Parathyroid adenoma (tissue), 2 donors: Measurements from ENCODE around the gene GSTM5.
"Not testable (repeated sequence)": the region's sequence is repeated elsewhere in the genome, so short reads cannot be mapped to it uniquely, and the experiment has no call there.

Source experiments
- H2AFZ ChIP-seq: fragments of 300-600 bp; sonication (generic); one replicate; pipeline ENCODE4 v1.7.0; 2017; ENCODE audit warnings: antibody characterized with exemption, mild to moderate bottlenecking
- H3K27ac ChIP-seq: fragments of 300-600 bp; sonication (generic); one replicate; pipeline ENCODE4 v1.7.0; 2017
- H3K27me3 ChIP-seq: fragments of 300-600 bp; sonication (generic); one replicate; pipeline ENCODE4 v1.7.0; 2017; ENCODE audit warnings: low read length; ENCODE audit not compliant: control insufficient read depth, insufficient read depth
- H3K36me3 ChIP-seq: fragments of 300-600 bp; sonication (generic); one replicate; pipeline ENCODE4 v1.7.0; 2017; ENCODE audit warnings: low read length; ENCODE audit not compliant: control insufficient read depth, insufficient read depth
- H3K4me1 ChIP-seq: fragments of 300-600 bp; sonication (generic); one replicate; pipeline ENCODE4 v1.7.0; 2017; ENCODE audit warnings: control low read depth
- H3K4me2 ChIP-seq: fragments of 300-600 bp; sonication (generic); one replicate; pipeline ENCODE4 v1.7.0; 2017; ENCODE audit warnings: low read length
- H3K4me3 ChIP-seq: fragments of 300-600 bp; sonication (generic); one replicate; pipeline ENCODE4 v1.7.0; 2017; ENCODE audit warnings: low read depth, low read length
- H3K79me2 ChIP-seq: fragments of 300-600 bp; sonication (generic); one replicate; pipeline ENCODE4 v1.7.0; 2017; ENCODE audit warnings: control low read depth
- H3K9ac ChIP-seq: fragments of 300-600 bp; sonication (generic); one replicate; pipeline ENCODE4 v1.7.0; 2017; ENCODE audit warnings: mild to moderate bottlenecking
- H3K9me3 ChIP-seq: fragments of 300-600 bp; sonication (generic); one replicate; pipeline ENCODE4 v1.7.0; 2017; ENCODE audit warnings: low read length; ENCODE audit not compliant: control insufficient read depth
- CTCF ChIP-seq: fragments of 300-600 bp; sonication (generic); IDR thresholded peaks from one replicate; pipeline ENCODE4 v1.7.0; 2017; ENCODE audit warnings: antibody characterized with exemption, mild to moderate bottlenecking
- donor health status: primary hyperparathyroidism.

The GSTM5 gene

GRCh38 chr1:109687641-109688499 lies 24.2 kb upstream of the GSTM5 start, which contains the start of gene GSTM1:
Gene GSTM1, plus strand, starts transcription at chr1:109687817. Its CDS starts 57 bp downstream, at chr1:109687874.
- no peaks in the 10 kb centered on the region for H3K36me3 ChIP-seq
- H3K4me1 ChIP-seq, result no peaks in the 10 kb centered on the region
- H3K4me3 ChIP-seq, result no peak within 1 kb of the TSS
- no peak for TF ChIP-seq CTCF
- H3K79me2 ChIP-seq, result no peaks in the 10 kb centered on the region
- H3K27ac ChIP-seq, result no peak within 1 kb of the TSS
- no peaks in the 10 kb centered on the region for H3K27me3 ChIP-seq
- no peaks in the 10 kb centered on the region for H3K9me3 ChIP-seq
- H3K4me2 ChIP-seq, result no peak within 1 kb of the TSS
- no peak within 1 kb of the TSS for H2AFZ ChIP-seq
- no peak within 1 kb of the TSS for H3K9ac ChIP-seq

GRCh38 chr1:109689844-109690405 lies 22.1 kb upstream of the GSTM5 start:
- no peak overlapping the region for H3K4me3 ChIP-seq
- no peak for TF ChIP-seq CTCF
- H3K79me2 ChIP-seq, result no peaks in the 10 kb centered on the region
- no peaks in the 10 kb centered on the region for H3K4me1 ChIP-seq
- H3K9ac ChIP-seq, result no peak overlapping the region
- no peaks in the 10 kb centered on the region for H3K36me3 ChIP-seq
- no peaks in the 10 kb centered on the region for H3K27me3 ChIP-seq
- no peaks in the 10 kb centered on the region for H3K9me3 ChIP-seq
- H3K27ac ChIP-seq, result no peak overlapping the region
- H2AFZ ChIP-seq, result no peak overlapping the region
- H3K4me2 ChIP-seq, result no peak overlapping the region

- no peak overlapping the region for H3K9ac ChIP-seq
- H3K27me3 ChIP-seq, result no peaks in the 10 kb centered on the region
- no peak overlapping the region for H3K4me2 ChIP-seq
- H3K9me3 ChIP-seq, result no peaks in the 10 kb centered on the region
- H3K36me3 ChIP-seq, result no peaks in the 10 kb centered on the region
- no peak for TF ChIP-seq CTCF
- H3K27ac ChIP-seq, result no peak overlapping the region
- H3K4me1 ChIP-seq, result no peaks in the 10 kb centered on the region
- H2AFZ ChIP-seq, result no peak overlapping the region
- H3K79me2 ChIP-seq, result no peaks in the 10 kb centered on the region
- no peak overlapping the region for H3K4me3 ChIP-seq
Observed at GRCh38 chr1:109691759-109692158, 20.3 kb upstream of the GSTM5 start.

- not testable (repeated sequence) for H3K9me3 ChIP-seq, H3K4me3 ChIP-seq, H3K4me1 ChIP-seq, H3K4me2 ChIP-seq, H3K9ac ChIP-seq, H3K36me3 ChIP-seq, H3K27ac ChIP-seq, H3K79me2 ChIP-seq, H3K27me3 ChIP-seq, H2AFZ ChIP-seq
Observed at GRCh38 chr1:109694400-109694799, 17.7 kb upstream of the GSTM5 start.

- H3K9ac ChIP-seq, H3K79me2 ChIP-seq, H3K4me3 ChIP-seq, H3K4me1 ChIP-seq, H3K4me2 ChIP-seq, H3K27me3 ChIP-seq, H3K36me3 ChIP-seq, H2AFZ ChIP-seq, H3K9me3 ChIP-seq, H3K27ac ChIP-seq: not testable (repeated sequence)
Observed at GRCh38 chr1:109695138-109695537, 16.9 kb upstream of the GSTM5 start.
